HG02852 (cell line): ENCODE data around the gene ASAP2.

Experiments
- ATAC-seq: cut with Tn5 transposase; IDR thresholded peaks from one replicate; pipeline ENCODE4 v1.9.1; 2021; ENCODE audit warnings: mild to moderate bottlenecking, moderate library complexity; ENCODE audit not compliant: unreplicated experiment

The ASAP2 gene

GRCh38 chr2:9341337-9341887 is 134.8 kb downstream of the ASAP2 start:
- no peak for ATAC-seq

- ATAC-seq = no peak
Observed at GRCh38 chr2:9342659-9343058, 136.0 kb downstream of the ASAP2 start.

- no peak for ATAC-seq
Observed at GRCh38 chr2:9343524-9343923, 136.9 kb downstream of the ASAP2 start.

GRCh38 chr2:9344434-9344833 is 137.8 kb downstream of the ASAP2 start:
- no peak for ATAC-seq

- ATAC-seq = no peak
Observed at GRCh38 chr2:9345343-9345742, 138.7 kb downstream of the ASAP2 start.

GRCh38 chr2:9345997-9346396 is 139.4 kb downstream of the ASAP2 start:
- ATAC-seq = no peak

- no peak for ATAC-seq
Observed at GRCh38 chr2:9346885-9347284, 140.3 kb downstream of the ASAP2 start.

GRCh38 chr2:9347411-9347881 is 140.8 kb downstream of the ASAP2 start:
- ATAC-seq = no peak

GRCh38 chr2:9354318-9354717 is 147.7 kb downstream of the ASAP2 start:
- ATAC-seq = no peak

GRCh38 chr2:9355270-9355669 is 148.7 kb downstream of the ASAP2 start:
- ATAC-seq = no peak

GRCh38 chr2:9355716-9356115 is 149.1 kb downstream of the ASAP2 start:
- ATAC-seq = no peak

GRCh38 chr2:9356261-9356660 is 149.6 kb downstream of the ASAP2 start:
- no peak for ATAC-seq

GRCh38 chr2:9358846-9359245 is 152.2 kb downstream of the ASAP2 start:
- ATAC-seq = no peak

GRCh38 chr2:9359463-9359862 is 152.9 kb downstream of the ASAP2 start:
- ATAC-seq = no peak

- ATAC-seq = no peak
Observed at GRCh38 chr2:9360110-9360509, 153.5 kb downstream of the ASAP2 start.

- no peak for ATAC-seq
Observed at GRCh38 chr2:9360701-9361100, 154.1 kb downstream of the ASAP2 start.

- ATAC-seq = no peak
Observed at GRCh38 chr2:9364373-9364772, 157.8 kb downstream of the ASAP2 start.

GRCh38 chr2:9364791-9365497 is 158.3 kb downstream of the ASAP2 start:
- ATAC-seq = no peak

- no peak for ATAC-seq
Observed at GRCh38 chr2:9365498-9366019, 158.9 kb downstream of the ASAP2 start.

- ATAC-seq = no peak
Observed at GRCh38 chr2:9366026-9366425, 159.4 kb downstream of the ASAP2 start.

GRCh38 chr2:9370746-9371145 is 164.1 kb downstream of the ASAP2 start:
- ATAC-seq = no peak

- ATAC-seq = no peak
Observed at GRCh38 chr2:9373047-9373446, 166.4 kb downstream of the ASAP2 start.

- no peak for ATAC-seq
Observed at GRCh38 chr2:9373476-9373875, 166.9 kb downstream of the ASAP2 start.
